Gastrocnemius medialis (tissue), 4 donors: ENCODE measurements around the gene CCNB3. TPM values are rescaled to one million over a fixed set of nuclear protein-coding genes. Genes with fewer than 3 reads are reported as not detected.

Source experiments
- ATAC-seq, 2 donors: fragments of 150-250 bp; one replicate each; pipeline ENCODE4 v1.9.1; 2016
- DNase-seq, 2 donors: peaks; one replicate each; pipeline ENCODE4 v3.0.0-alpha.2; 2019
- H3K27ac ChIP-seq, 4 donors: fragments of 200-600 bp; sonication (generic); 1 replicate in 1 of 4; 2 replicates in 3 of 4; pipeline ENCODE4 v1.5.1; 2016 to 2018; ENCODE audit warnings: mild to moderate bottlenecking in 2 of 4, moderate library complexity in 1 of 4
- H3K27me3 ChIP-seq, 3 donors: fragments of 200-600 bp; sonication (generic) in 2 of 3; 1 replicate in 1 of 3; 2 replicates in 2 of 3; pipeline versions ENCODE4 v1.5.1 to v1.6.0; 2016 to 2019; ENCODE audit warnings: mild to moderate bottlenecking in 1 of 3, moderate library complexity in 1 of 3
- H3K36me3 ChIP-seq, 2 donors: fragments of 200-600 bp; sonication (generic) in 1 of 2; one replicate each; pipeline ENCODE4 v1.5.1; 2017 to 2018
- H3K4me1 ChIP-seq, 2 donors: fragments of 200-600 bp; sonication (generic) in 1 of 2; one replicate each; pipeline ENCODE4 v1.5.1; 2016 to 2017; ENCODE audit warnings: mild to moderate bottlenecking in 2 of 2
- H3K4me3 ChIP-seq, 4 donors: fragments of 200-600 bp; sonication (generic) in 3 of 4; 1 replicate in 1 of 4; 2 replicates in 3 of 4; pipeline ENCODE4 v1.5.1; 2016 to 2019; ENCODE audit warnings: mild to moderate bottlenecking in 2 of 4
- H3K9me3 ChIP-seq, 3 donors: fragments of 200-600 bp; sonication (generic) in 2 of 3; 1 replicate in 1 of 3; 2 replicates in 2 of 3; pipeline ENCODE4 v1.5.1; 2016 to 2019
- POLR2A ChIP-seq, 2 donors: fragments of 450-650 bp; IDR thresholded peaks; one replicate each; pipeline ENCODE4 v1.6.1; 2017; ENCODE audit warnings: antibody characterized with exemption in 2 of 2, mild to moderate bottlenecking in 2 of 2, moderate library complexity in 2 of 2
- in situ Hi-C, 4 donors: fragments of 200-750 bp; cut with MboI; loops; one replicate each; pipeline versions ENCODE4 v1.15.0 to v1.8.0; 2017; ENCODE audit warnings: low sequenced_read_pairs in 4 of 4
- intact Hi-C: fragments of 100-400 bp; cut with DNase I; formaldehyde crosslinking; loops from one replicate; pipeline ENCODE4 v1.15.1; 2023; ENCODE audit warnings: low total_unique reads
- total RNA-seq, 4 donors: library from RNA; depleted of rRNA; stranded (reverse); fragments of >200 nt; gene quantifications; one replicate each; pipeline versions ENCODE4 v1.1.0 to v1.2.3, GENCODE V29; 2016
- TF ChIP-seq, protein P1 (sequence below), 5 experiments: fragments of 450-650 bp in 3 of 5; fragments of 200-600 bp in 2 of 5; sonication (generic) in 2 of 5; IDR thresholded peaks in 4 of 5; conservative IDR thresholded peaks in 1 of 5; 1 replicate in 4 of 5; 2 replicates in 1 of 5; pipeline ENCODE4 v1.5.1; 2016 to 2019; ENCODE audit warnings: antibody characterized with exemption in 5 of 5, mild to moderate bottlenecking in 3 of 5, moderate library complexity in 3 of 5

Gene CCNB3
- total RNA-seq, 4 donors from 2014 or later, result 0.26 to 2.4 (median 0.57) TPM

DNA sequence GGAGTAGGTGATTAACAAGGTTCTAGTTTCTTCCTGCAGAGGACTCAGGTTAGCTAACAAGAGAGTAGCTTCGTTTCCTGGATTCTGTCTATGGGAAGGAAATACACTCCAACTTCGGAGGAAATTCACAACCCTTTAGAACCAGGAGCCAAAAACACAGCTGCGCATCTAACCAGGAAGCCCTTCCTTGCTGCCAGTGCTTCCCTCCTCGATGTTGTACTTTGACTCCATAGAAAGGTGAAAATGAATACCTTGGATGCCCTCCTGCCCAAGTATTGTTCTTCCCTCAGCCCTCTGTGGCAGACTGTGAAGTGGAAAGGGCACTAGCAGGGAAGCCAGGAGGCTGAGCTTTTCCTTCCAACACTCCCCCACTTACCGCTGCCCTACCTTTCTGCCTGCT is 38.8 kb upstream of the CCNB3 start:
- no peaks in the 10 kb centered on the region for H3K4me1 ChIP-seq
- intact Hi-C loops (no loop called here), in situ Hi-C loops (no loop called here)
- H3K4me3 ChIP-seq, result no peak overlapping the region
- ATAC-seq (no peak), DNase-seq (no peak)
- no peaks in the 10 kb centered on the region for H3K9me3 ChIP-seq
- H3K27me3 ChIP-seq, result no peaks in the 10 kb centered on the region
- no peak for TF ChIP-seq POLR2A (IDR thresholded peaks at IDR 0.05)
- TF ChIP-seq, protein P1, sequence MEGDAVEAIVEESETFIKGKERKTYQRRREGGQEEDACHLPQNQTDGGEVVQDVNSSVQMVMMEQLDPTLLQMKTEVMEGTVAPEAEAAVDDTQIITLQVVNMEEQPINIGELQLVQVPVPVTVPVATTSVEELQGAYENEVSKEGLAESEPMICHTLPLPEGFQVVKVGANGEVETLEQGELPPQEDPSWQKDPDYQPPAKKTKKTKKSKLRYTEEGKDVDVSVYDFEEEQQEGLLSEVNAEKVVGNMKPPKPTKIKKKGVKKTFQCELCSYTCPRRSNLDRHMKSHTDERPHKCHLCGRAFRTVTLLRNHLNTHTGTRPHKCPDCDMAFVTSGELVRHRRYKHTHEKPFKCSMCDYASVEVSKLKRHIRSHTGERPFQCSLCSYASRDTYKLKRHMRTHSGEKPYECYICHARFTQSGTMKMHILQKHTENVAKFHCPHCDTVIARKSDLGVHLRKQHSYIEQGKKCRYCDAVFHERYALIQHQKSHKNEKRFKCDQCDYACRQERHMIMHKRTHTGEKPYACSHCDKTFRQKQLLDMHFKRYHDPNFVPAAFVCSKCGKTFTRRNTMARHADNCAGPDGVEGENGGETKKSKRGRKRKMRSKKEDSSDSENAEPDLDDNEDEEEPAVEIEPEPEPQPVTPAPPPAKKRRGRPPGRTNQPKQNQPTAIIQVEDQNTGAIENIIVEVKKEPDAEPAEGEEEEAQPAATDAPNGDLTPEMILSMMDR (IDR thresholded peaks at IDR 0.05 in 4 of 5, conservative IDR thresholded peaks at IDR 0.05 in 1 of 5), result no peak
- H3K36me3 ChIP-seq, result no peaks in the 10 kb centered on the region
- H3K27ac ChIP-seq, result no peak overlapping the region

DNA sequence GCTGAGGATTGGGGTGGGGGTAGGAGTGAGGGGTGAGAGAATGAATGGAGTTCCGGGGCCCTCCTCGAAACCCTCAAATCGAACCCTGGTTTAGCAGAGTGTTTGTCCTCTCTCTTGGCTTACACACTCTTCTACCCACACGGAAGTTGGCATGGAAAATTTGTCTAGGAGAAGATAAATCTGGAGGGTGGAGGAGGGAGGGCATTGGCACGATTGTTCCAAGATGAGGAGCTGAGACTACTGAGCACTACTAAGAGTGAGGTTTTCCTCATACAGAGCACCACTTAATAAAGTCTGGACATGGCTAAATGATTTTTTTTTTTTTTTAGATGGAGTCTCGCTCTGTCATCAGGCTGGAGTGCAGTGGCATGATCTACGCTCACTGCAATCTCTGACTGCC is 37.2 kb upstream of the CCNB3 start:
- no peak overlapping the region for H3K4me3 ChIP-seq
- TF ChIP-seq POLR2A (IDR thresholded peaks at IDR 0.05), result no peak
- TF ChIP-seq, protein P1 (IDR thresholded peaks at IDR 0.05 in 4 of 5, conservative IDR thresholded peaks at IDR 0.05 in 1 of 5), result no peak
- ATAC-seq, result no peak
- no peaks in the 10 kb centered on the region for H3K9me3 ChIP-seq
- no peak overlapping the region for H3K27ac ChIP-seq
- no peaks in the 10 kb centered on the region for H3K36me3 ChIP-seq
- peaks cover 0 to 2% (median 0%) of the 10 kb centered on the region in 3 donors for H3K27me3 ChIP-seq
- intact Hi-C loops, result no loop called here
- H3K4me1 ChIP-seq, result no peaks in the 10 kb centered on the region
- in situ Hi-C loops, result no loop called here
- DNase-seq, result no peak

DNA sequence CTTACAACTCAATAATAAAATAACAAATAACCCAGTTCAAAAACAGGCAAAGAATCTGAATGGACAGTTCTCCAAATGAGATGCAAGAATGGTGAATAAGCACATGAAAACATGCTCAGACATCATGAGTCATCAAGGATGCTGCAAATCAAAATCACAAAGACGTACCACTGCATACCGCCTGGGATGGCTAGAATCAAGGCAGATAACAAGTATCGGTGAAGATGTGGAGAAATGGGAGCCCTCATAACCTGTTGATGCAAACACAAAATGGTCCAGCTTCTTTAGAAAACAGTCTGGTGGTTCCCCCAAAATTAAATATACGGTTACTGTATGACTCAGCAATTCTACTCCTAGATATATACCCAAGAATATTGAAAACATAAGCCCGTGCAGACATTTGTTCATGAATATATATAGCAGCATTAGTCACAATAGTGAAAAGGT is 36.3 kb upstream of the CCNB3 start:
- ATAC-seq, result no peak
- Histone ChIP-seq H3K36me3 (no peaks in the 10 kb centered on the region), H3K4me1 (no peaks in the 10 kb centered on the region), H3K4me3 (no peak overlapping the region), H3K9me3 (no peaks in the 10 kb centered on the region), H3K27me3 (peaks cover 0 to 2% (median 0%) of the 10 kb centered on the region in 3 donors), H3K27ac (no peak overlapping the region)
- no peak for DNase-seq
- TF ChIP-seq, protein P1 (IDR thresholded peaks at IDR 0.05 in 4 of 5, conservative IDR thresholded peaks at IDR 0.05 in 1 of 5), result no peak
- no peak for TF ChIP-seq POLR2A (IDR thresholded peaks at IDR 0.05)
- intact Hi-C loops, result no loop called here
- in situ Hi-C loops, result no loop called here

DNA sequence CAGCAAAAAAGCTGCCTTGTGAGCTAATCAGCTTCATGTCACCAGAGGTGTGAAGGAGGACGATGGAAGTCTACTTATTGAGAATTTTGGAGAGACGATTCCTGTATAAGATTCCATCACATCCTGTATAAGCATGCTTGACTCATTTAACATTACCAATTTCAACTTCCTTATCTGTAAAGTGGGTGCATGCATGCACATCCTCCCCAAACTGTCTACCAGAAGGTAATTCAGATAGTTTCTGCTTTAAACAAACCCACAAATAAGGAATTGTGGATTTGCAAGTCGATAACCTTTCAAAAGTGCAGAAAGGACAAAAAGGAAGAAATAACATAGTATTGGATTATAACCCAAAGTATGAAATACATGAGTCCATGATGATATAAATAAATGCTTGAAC is 34.8 kb upstream of the CCNB3 start:
- intact Hi-C loops (no loop called here), in situ Hi-C loops (no loop called here)
- no peak for ATAC-seq
- no peaks in the 10 kb centered on the region for H3K36me3 ChIP-seq
- no peaks in the 10 kb centered on the region for H3K4me1 ChIP-seq
- no peak for TF ChIP-seq POLR2A (IDR thresholded peaks at IDR 0.05)
- TF ChIP-seq, protein P1 (IDR thresholded peaks at IDR 0.05 in 4 of 5, conservative IDR thresholded peaks at IDR 0.05 in 1 of 5), result no peak
- no peaks in the 10 kb centered on the region for H3K9me3 ChIP-seq
- no peak overlapping the region for H3K4me3 ChIP-seq
- no peak for DNase-seq
- H3K27ac ChIP-seq, result no peak overlapping the region
- H3K27me3 ChIP-seq, result peaks cover 0 to 2% (median 0%) of the 10 kb centered on the region in 3 donors
